A673 (cell line): ENCODE data around the gene IKBKE.

Source experiments
- EZH2 ChIP-seq: fragments of 200-600 bp; sonication (generic); IDR thresholded peaks from 2 replicates; pipeline ENCODE4 v1.6.1; 2017; ENCODE audit warnings: borderline replicate concordance, low read depth, mild to moderate bottlenecking, mixed read lengths, antibody characterized with exemption, low read length; ENCODE audit not compliant: poor library complexity, severe bottlenecking
- TF ChIP-seq, protein P1 (sequence below): fragments of 300-800, 200-600 bp; sonication (generic); conservative IDR thresholded peaks from 2 replicates; pipeline ENCODE4 v1.5.1; 2017; ENCODE audit warnings: low read depth, mild to moderate bottlenecking, antibody characterized with exemption, low read length, moderate library complexity, mixed read lengths

DNA sequence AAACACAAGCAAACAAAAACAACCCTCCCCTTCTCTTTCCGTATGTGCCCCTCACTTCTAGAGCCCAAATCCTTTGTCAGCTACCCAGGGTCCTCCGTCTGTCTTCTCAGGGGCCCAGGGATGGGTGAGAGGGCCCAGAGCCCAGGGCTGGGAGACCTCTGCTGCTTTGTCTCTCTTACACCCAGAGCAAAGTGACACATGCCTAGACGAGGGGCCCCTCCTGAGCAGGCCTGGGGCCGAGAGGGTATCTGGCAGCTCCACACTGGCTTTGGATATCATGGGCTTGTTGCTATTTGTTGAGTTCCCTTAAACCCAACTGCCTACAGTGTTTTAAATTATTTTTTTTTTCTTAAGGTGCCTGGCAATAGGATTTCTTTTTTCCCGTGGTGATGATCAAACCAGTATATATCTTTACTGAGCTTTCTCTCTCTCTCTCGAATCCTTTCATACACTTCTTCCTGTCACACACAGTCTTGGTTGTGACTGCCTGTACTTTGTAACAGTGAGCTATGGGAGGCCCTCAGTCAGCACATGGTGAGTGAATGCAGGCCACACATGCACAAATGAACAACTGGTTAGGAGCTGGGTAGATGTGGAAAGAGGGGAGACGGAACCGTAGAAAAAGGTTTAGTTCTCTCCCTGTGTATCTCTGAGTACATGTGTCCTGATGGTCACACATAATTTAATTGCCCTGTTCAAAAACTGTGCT, 51.6 kb downstream of the IKBKE start:
- TF ChIP-seq, protein P1, sequence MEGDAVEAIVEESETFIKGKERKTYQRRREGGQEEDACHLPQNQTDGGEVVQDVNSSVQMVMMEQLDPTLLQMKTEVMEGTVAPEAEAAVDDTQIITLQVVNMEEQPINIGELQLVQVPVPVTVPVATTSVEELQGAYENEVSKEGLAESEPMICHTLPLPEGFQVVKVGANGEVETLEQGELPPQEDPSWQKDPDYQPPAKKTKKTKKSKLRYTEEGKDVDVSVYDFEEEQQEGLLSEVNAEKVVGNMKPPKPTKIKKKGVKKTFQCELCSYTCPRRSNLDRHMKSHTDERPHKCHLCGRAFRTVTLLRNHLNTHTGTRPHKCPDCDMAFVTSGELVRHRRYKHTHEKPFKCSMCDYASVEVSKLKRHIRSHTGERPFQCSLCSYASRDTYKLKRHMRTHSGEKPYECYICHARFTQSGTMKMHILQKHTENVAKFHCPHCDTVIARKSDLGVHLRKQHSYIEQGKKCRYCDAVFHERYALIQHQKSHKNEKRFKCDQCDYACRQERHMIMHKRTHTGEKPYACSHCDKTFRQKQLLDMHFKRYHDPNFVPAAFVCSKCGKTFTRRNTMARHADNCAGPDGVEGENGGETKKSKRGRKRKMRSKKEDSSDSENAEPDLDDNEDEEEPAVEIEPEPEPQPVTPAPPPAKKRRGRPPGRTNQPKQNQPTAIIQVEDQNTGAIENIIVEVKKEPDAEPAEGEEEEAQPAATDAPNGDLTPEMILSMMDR: no peak
- no peak for TF ChIP-seq EZH2
